GM19372 (cell line): ENCODE data around the gene LDB1.

Experiments used
- ATAC-seq: cut with Tn5 transposase; IDR thresholded peaks from one replicate; pipeline ENCODE4 v1.9.1; 2021; ENCODE audit warnings: mild to moderate bottlenecking, low read depth, moderate library complexity; ENCODE audit not compliant: unreplicated experiment

Gene LDB1

GRCh38 chr10:102139281-102140110, 19.3 kb upstream of the LDB1 start:
- ATAC-seq = no peak

GRCh38 chr10:102135956-102136526, 15.9 kb upstream of the LDB1 start:
- no peak for ATAC-seq

GRCh38 chr10:102134416-102134815, 14.2 kb upstream of the LDB1 start:
- ATAC-seq = no peak

- no peak for ATAC-seq
Measured at GRCh38 chr10:102133373-102134195, 13.4 kb upstream of the LDB1 start.

GRCh38 chr10:102132563-102133372, 12.6 kb upstream of the LDB1 start, which contains the start of gene PPRC1:
Gene PPRC1 (plus strand): TSS chr10:102133040. CDS start chr10:102133069, 29 bp downstream.
- peak; percentile 90 for ATAC-seq

- no peak for ATAC-seq
Measured at GRCh38 chr10:102132193-102132562, 12.0 kb upstream of the LDB1 start.

- ATAC-seq = no peak
Measured at GRCh38 chr10:102131286-102132170, 11.4 kb upstream of the LDB1 start.

- ATAC-seq = no peak
Measured at GRCh38 chr10:102123223-102123622, 3.1 kb upstream of the LDB1 start.

- ATAC-seq = no peak
Measured at GRCh38 chr10:102122450-102122849, 2.3 kb upstream of the LDB1 start.

GRCh38 chr10:102121739-102122372, 1.7 kb upstream of the LDB1 start:
- no peak for ATAC-seq

GRCh38 chr10:102120991-102121738, 997 bp upstream of the LDB1 start:
- no peak for ATAC-seq

GRCh38 chr10:102119417-102120141, 589 bp downstream of the LDB1 start:
- ATAC-seq = no peak

GRCh38 chr10:102118867-102119266, 1.3 kb downstream of the LDB1 start:
- ATAC-seq = no peak

- ATAC-seq = no peak
Measured at GRCh38 chr10:102117391-102118159, 2.6 kb downstream of the LDB1 start.

- ATAC-seq = no peak
Measured at GRCh38 chr10:102116656-102117055, 3.5 kb downstream of the LDB1 start.

GRCh38 chr10:102115775-102116174, 4.4 kb downstream of the LDB1 start:
- ATAC-seq = no peak
